ENCODE measurements around the gene NACC2. TPM values are rescaled to one million over a fixed set of nuclear protein-coding genes. Genes with fewer than 3 reads are reported as not detected.

The NACC2 gene
- total RNA-seq, 1 experiment from 2014 or later: 62.0 TPM

- in situ Hi-C loops (cut with HindIII; ENCODE audit: low pct_unique_long_range_greater_than_20kb, low sequenced_read_pairs) (no loop called here), intact Hi-C loops (cut with micrococcal nuclease; ENCODE audit: unreplicated experiment) (no loop called here)
- Histone ChIP-seq H3K4me3 (ENCODE audit: low read depth in 2 of 2, low read length in 2 of 2) (no peak overlapping the region), H3K4me1 (ENCODE audit: control insufficient read depth, insufficient read depth, low read length) (peaks cover 5% of the 10 kb centered on the region; the same call in 1 of the 2 replicates), H3K27ac (ENCODE audit: low read length) (no peak overlapping the region), H3K27me3 (ENCODE audit: control insufficient read depth, insufficient read depth, low read length) (no peaks in the 10 kb centered on the region), H3K9me3 (ENCODE audit: control insufficient read depth, insufficient read depth, low read depth, low read length) (no peaks in the 10 kb centered on the region), H3K36me3 (ENCODE audit: control insufficient read depth, insufficient read depth, low read length) (no peaks in the 10 kb centered on the region)
- TF ChIP-seq CTCF (IDR thresholded peaks at IDR 0.05): no peak
- TF ChIP-seq SIN3A (IDR thresholded peaks at IDR 0.05; ENCODE audit: borderline replicate concordance, insufficient read depth, low read depth, low read length): no peak
- no peak for TF ChIP-seq TCF7L2 (IDR thresholded peaks at IDR 0.05; ENCODE audit: low read depth, low read length)
- no peak for TF ChIP-seq POLR2AphosphoS5 (IDR thresholded peaks at IDR 0.05; ENCODE audit: low read depth, low read length)
- no peak for TF ChIP-seq REST (IDR thresholded peaks at IDR 0.05; ENCODE audit: insufficient read depth in 1 of 2, low read depth in 2 of 2, low read length in 1 of 2)
- ATAC-seq (no peak), DNase-seq (ENCODE audit: low read depth, low spot score) (no peak)
- no TSS peak for BruUV-seq (replicated peaks)
- ChIA-PET CTCF (no interaction called here), POLR2A (no interaction called here)
Observed at GRCh38 chr9:135998016-135998380, 97.1 kb downstream of the NACC2 start.

GRCh38 chr9:135997090-135998015 is 97.7 kb downstream of the NACC2 start:
- Histone ChIP-seq H3K36me3 (ENCODE audit: control insufficient read depth, insufficient read depth, low read length) (no peaks in the 10 kb centered on the region), H3K27ac (ENCODE audit: low read length) (no peak overlapping the region), H3K27me3 (ENCODE audit: control insufficient read depth, insufficient read depth, low read length) (no peaks in the 10 kb centered on the region), H3K4me1 (ENCODE audit: control insufficient read depth, insufficient read depth, low read length) (peaks cover 10% of the 10 kb centered on the region), H3K4me3 (ENCODE audit: low read depth in 2 of 2, low read length in 2 of 2) (no peak overlapping the region), H3K9me3 (ENCODE audit: control insufficient read depth, insufficient read depth, low read depth, low read length) (no peaks in the 10 kb centered on the region)
- TF ChIP-seq REST (IDR thresholded peaks at IDR 0.05; ENCODE audit: insufficient read depth in 1 of 2, low read depth in 2 of 2, low read length in 1 of 2) (no peak), TCF7L2 (IDR thresholded peaks at IDR 0.05; ENCODE audit: low read depth, low read length) (no peak), CTCF (IDR thresholded peaks at IDR 0.05) (no peak), SIN3A (IDR thresholded peaks at IDR 0.05; ENCODE audit: borderline replicate concordance, insufficient read depth, low read depth, low read length) (no peak), POLR2AphosphoS5 (IDR thresholded peaks at IDR 0.05; ENCODE audit: low read depth, low read length) (no peak)
- no peak for ATAC-seq
- BruUV-seq (replicated peaks): no TSS peak
- in situ Hi-C loops (cut with HindIII; ENCODE audit: low pct_unique_long_range_greater_than_20kb, low sequenced_read_pairs): no loop called here
- CTCF ChIA-PET: no interaction called here
- POLR2A ChIA-PET: no interaction called here
- intact Hi-C loops (cut with micrococcal nuclease; ENCODE audit: unreplicated experiment): loop anchor here (2.0 kb wide), 1 partner anchor 59 kb away; no protein-coding TSS in a partner anchor
- DNase-seq (ENCODE audit: low read depth, low spot score): no peak
